ENCODE data around the gene FCSK. TPM values are rescaled to one million over a fixed set of nuclear protein-coding genes. Genes with fewer than 3 reads are reported as not detected.
A peak's percentile ranks its signal among the peaks of the same experiment; 100 is the strongest.

The FCSK gene
- total and polyA plus RNA-seq, 4 donors, result 12.0 to 24.1 (median 14.2) TPM

DNA sequence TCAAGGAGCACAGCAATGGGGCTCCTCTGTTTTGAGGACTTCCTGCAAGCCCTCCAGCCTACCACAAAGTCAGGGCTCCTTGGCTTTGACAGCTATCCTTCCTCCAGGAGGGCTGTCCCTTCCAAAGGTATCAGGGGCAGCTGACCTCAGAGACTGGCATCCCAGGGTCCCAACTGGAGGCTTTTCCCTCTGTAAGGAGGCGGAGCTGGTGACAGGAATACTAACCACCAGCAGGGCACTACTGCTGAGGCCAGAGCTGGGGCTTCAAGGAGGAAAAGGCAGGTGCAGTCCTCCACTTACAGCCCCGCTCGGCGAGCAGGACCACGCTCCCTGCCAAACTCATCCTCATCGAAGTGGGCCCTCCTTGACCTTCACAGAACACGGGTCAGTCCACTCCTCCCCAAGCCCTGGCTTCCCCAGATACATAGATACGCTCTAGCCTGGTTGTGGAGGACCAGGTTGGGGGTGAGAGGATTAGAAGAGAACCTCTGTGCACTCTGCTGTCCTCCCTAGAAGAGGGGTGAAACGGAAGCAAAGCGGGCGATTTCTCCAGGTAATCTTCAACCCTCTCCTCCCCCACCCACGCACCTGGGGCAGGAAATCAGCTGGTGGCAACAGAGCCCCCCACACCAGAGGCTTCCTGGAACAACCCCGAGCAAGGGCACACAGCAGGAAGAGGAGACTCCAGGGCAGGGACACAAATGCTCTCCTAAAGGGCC, 36.0 kb upstream of the FCSK start:
- Histone ChIP-seq H3K9me3 (ENCODE audit: control insufficient read depth in 4 of 4, insufficient read depth in 3 of 4, low read length in 3 of 4) (no peaks in the 10 kb centered on the region), H3K27ac (ENCODE audit: low read depth in 1 of 2, low read length in 1 of 2) (no peak overlapping the region), H3K4me1 (ENCODE audit: control insufficient read depth in 5 of 5, insufficient read depth in 5 of 5, low read length in 5 of 5) (peaks cover 0 to 22% (median 16%) of the 10 kb centered on the region in 5 donors), H3K27me3 (ENCODE audit: control insufficient read depth in 3 of 3, insufficient read depth in 3 of 3, low read length in 2 of 3) (no peaks in the 10 kb centered on the region), H3K4me3 (no peak overlapping the region), H3K9ac (ENCODE audit: insufficient read depth in 1 of 2, low read length in 2 of 2) (peak overlapping the region in 1 of 2 donors; percentile 28), H3K36me3 (ENCODE audit: control insufficient read depth in 4 of 4, insufficient read depth in 4 of 4, low read length in 4 of 4) (no peaks in the 10 kb centered on the region)
- no peak for TF ChIP-seq CTCF (IDR thresholded peaks at IDR 0.05; ENCODE audit: control extremely low read depth, extremely low read depth)
- 63 to 72% methylated on average over 13 of the region's 13 CpGs for WGBS, 2 donors
- ATAC-seq (ENCODE audit: insufficient read depth, low FRiP score), result no peak
- no peak for DNase-seq

DNA sequence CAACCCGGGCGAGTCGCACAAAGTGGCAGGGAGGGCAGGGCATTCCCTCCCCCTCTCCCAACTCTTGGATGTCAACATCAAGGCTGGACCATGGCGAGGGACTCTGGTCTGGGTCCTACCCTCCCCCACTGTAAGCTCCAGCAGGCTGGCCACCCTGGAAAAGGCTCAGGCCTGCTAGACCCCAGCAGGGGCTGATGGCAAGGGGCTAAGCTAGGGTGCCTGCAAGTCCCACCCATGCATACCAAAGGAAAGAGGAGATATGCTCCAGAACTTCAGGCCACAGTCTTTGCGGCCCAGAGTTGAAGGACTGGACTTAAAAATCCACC, 35.4 kb upstream of the FCSK start:
- no peaks in the 10 kb centered on the region for H3K36me3 ChIP-seq (ENCODE audit: control insufficient read depth in 4 of 4, insufficient read depth in 4 of 4, low read length in 4 of 4)
- H3K4me1 ChIP-seq (ENCODE audit: control insufficient read depth in 5 of 5, insufficient read depth in 5 of 5, low read length in 5 of 5), result peaks cover 0 to 22% (median 16%) of the 10 kb centered on the region in 5 donors
- no peaks in the 10 kb centered on the region for H3K9me3 ChIP-seq (ENCODE audit: control insufficient read depth in 4 of 4, insufficient read depth in 3 of 4, low read length in 3 of 4)
- TF ChIP-seq CTCF (IDR thresholded peaks at IDR 0.05; ENCODE audit: control extremely low read depth, extremely low read depth), result no peak
- no peaks in the 10 kb centered on the region for H3K27me3 ChIP-seq (ENCODE audit: control insufficient read depth in 3 of 3, insufficient read depth in 3 of 3, low read length in 2 of 3)
- no peak overlapping the region for H3K4me3 ChIP-seq
- 51 to 53% methylated on average over 5 of the region's 5 CpGs for WGBS, 2 donors
- no peak for DNase-seq
- no peak for ATAC-seq (ENCODE audit: insufficient read depth, low FRiP score)
- no peak overlapping the region for H3K9ac ChIP-seq (ENCODE audit: insufficient read depth in 1 of 2, low read length in 2 of 2)
- no peak overlapping the region for H3K27ac ChIP-seq (ENCODE audit: low read depth in 1 of 2, low read length in 1 of 2)

- Histone ChIP-seq H3K36me3 (ENCODE audit: control insufficient read depth in 4 of 4, insufficient read depth in 4 of 4, low read length in 4 of 4) (peaks cover 0 to 2% (median 1%) of the 10 kb centered on the region in 4 donors), H3K9ac (ENCODE audit: insufficient read depth in 1 of 2, low read length in 2 of 2) (no peak overlapping the region), H3K9me3 (ENCODE audit: control insufficient read depth in 4 of 4, insufficient read depth in 3 of 4, low read length in 3 of 4) (no peaks in the 10 kb centered on the region), H3K27ac (ENCODE audit: low read depth in 1 of 2, low read length in 1 of 2) (no peak overlapping the region), H3K27me3 (ENCODE audit: control insufficient read depth in 3 of 3, insufficient read depth in 3 of 3, low read length in 2 of 3) (no peaks in the 10 kb centered on the region), H3K4me3 (no peak overlapping the region), H3K4me1 (ENCODE audit: control insufficient read depth in 5 of 5, insufficient read depth in 5 of 5, low read length in 5 of 5) (peaks cover 0 to 22% (median 16%) of the 10 kb centered on the region in 5 donors)
- no peak for DNase-seq
- no peak for ATAC-seq (ENCODE audit: insufficient read depth, low FRiP score)
- no peak for TF ChIP-seq CTCF (IDR thresholded peaks at IDR 0.05; ENCODE audit: control extremely low read depth, extremely low read depth)
- 79 to 82% methylated on average over 14 of the region's 14 CpGs for whole genome bisulfite sequencing, 2 donors
Measured at GRCh38 chr16:70419384-70420327, 34.7 kb upstream of the FCSK start.
